Mesothelial cell of epicardium (in vitro differentiated cells): ENCODE results near the gene TMEFF2. TPM values are rescaled to one million over a fixed set of nuclear protein-coding genes. Genes with fewer than 3 reads are reported as not detected.

ENCODE experiments used
- DNase-seq, 2 experiments: peaks; one replicate each; pipeline ENCODE4 v3.0.0; 2021; ENCODE audit warnings: low spot score in 2 of 2; ENCODE audit not compliant: unreplicated experiment in 2 of 2
- H3K27ac Mint-ChIP-seq: 2 replicates; pipeline ENCODE4 v1.8.0; 2021; ENCODE audit warnings: mixed read lengths
- H3K27me3 Mint-ChIP-seq: 2 replicates; pipeline ENCODE4 v1.8.0; 2021; ENCODE audit warnings: low read depth, mixed read lengths
- H3K36me3 Mint-ChIP-seq: 2 replicates; pipeline ENCODE4 v1.8.0; 2021; ENCODE audit warnings: mixed read lengths
- H3K4me1 Mint-ChIP-seq: 2 replicates; pipeline ENCODE4 v1.8.0; 2021; ENCODE audit warnings: mixed read lengths
- H3K4me3 Mint-ChIP-seq: 2 replicates; pipeline ENCODE4 v1.8.0; 2021; ENCODE audit warnings: mild to moderate bottlenecking, moderate library complexity, mixed read lengths
- H3K9me3 Mint-ChIP-seq: 2 replicates; pipeline ENCODE4 v1.8.0; 2021; ENCODE audit warnings: mixed read lengths
- CTCF ChIP-seq: fragments of 200-600 bp; sonication (generic); IDR thresholded peaks from one replicate; pipeline ENCODE4 v1.5.0; 2021; ENCODE audit warnings: antibody characterized with exemption; ENCODE audit not compliant: unreplicated experiment
- total RNA-seq: library from RNA; stranded (reverse); gene quantifications from 3 replicates; pipeline ENCODE4 v1.2.1, GENCODE V29; 2021

The TMEFF2 gene
- total RNA-seq, 1 donor from 2014 or later = 18.1 TPM

DNA sequence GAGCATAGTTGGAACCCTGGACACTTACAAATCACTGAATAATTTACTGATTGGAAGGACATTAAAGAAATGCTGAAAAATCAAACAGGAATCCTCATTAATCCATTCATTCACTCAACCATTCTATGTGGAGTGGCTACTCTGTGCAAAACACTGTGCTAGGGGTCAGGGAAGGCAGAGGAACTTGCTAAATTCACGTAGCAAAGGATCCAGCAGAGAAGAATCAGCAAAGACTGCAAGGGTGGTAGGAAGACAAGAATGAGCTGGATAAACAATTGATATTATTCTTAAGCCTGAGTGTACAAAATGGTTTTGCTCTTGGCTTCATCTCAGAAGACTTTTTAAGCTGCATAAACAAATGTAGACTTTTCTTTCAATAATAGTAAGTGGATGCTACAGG is 183.5 kb downstream of the TMEFF2 start:
- Mint-ChIP-seq H3K4me1 (peaks cover 26% of the 10 kb centered on the region), H3K9me3 (no peaks in the 10 kb centered on the region), H3K27ac (no peak overlapping the region), H3K36me3 (no peaks in the 10 kb centered on the region), H3K4me3 (no peak overlapping the region), H3K27me3 (no peaks in the 10 kb centered on the region)
- no peak for DNase-seq
- TF ChIP-seq CTCF = no peak

DNA sequence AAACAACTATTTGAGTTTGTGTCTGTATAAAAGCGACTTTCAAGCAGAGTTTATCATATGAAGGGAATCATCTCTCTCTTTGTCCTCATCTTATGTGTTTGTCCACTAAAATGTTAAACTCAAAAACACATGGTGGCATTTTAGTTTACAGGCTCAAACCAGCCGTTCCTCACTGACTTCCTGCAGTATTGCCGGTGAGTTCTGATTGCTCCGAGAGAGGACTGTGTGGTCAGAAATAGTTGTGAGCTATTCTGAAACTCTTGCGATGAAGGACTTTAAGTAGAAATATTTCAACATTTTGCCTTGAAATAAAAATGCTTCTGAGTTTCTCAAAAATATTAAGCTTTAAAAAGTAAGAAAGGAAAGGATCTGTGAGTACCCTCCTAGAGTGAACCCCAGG is 184.7 kb downstream of the TMEFF2 start:
- H3K4me1 Mint-ChIP-seq = peaks cover 37% of the 10 kb centered on the region
- H3K4me3 Mint-ChIP-seq = no peak overlapping the region
- no peaks in the 10 kb centered on the region for H3K27me3 Mint-ChIP-seq
- no peak for DNase-seq
- no peak overlapping the region for H3K27ac Mint-ChIP-seq
- no peak for TF ChIP-seq CTCF
- H3K36me3 Mint-ChIP-seq = no peaks in the 10 kb centered on the region
- no peaks in the 10 kb centered on the region for H3K9me3 Mint-ChIP-seq

DNA sequence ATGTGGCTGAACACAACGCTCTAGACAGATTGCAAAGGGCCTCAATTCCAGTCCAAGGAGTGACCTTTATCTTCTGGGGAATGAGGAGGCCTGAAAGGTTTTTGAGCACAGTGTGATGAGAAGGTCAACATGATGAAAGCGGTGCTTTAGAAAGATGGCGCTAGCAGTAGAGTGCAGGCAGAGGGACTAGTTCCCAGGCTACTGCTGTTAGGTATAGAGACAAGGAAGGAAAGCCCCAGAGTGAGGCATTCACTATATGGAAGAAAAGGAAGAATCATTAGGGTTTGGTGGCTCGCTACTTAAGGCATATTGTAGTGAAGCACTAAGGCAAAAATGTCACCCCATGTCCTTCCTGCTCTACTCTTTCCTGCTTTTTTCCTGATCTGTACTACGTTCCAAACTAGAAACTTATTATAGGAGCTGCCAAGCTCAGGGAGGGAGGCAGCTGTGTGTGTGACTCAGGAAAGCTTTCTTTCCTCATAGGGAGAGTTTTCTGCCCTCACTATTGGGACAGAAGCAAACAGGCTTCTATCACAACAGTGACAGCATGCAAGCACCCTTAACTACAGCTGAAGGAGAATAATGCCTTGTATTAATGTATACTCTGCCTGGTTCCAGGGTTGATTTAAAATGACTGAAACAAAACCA is 187.0 kb downstream of the TMEFF2 start:
- Mint-ChIP-seq H3K4me3 (no peak overlapping the region), H3K27me3 (no peaks in the 10 kb centered on the region), H3K4me1 (peaks cover 43% of the 10 kb centered on the region), H3K9me3 (no peaks in the 10 kb centered on the region), H3K27ac (no peak overlapping the region), H3K36me3 (no peaks in the 10 kb centered on the region)
- TF ChIP-seq CTCF = no peak
- DNase-seq = no peak

DNA sequence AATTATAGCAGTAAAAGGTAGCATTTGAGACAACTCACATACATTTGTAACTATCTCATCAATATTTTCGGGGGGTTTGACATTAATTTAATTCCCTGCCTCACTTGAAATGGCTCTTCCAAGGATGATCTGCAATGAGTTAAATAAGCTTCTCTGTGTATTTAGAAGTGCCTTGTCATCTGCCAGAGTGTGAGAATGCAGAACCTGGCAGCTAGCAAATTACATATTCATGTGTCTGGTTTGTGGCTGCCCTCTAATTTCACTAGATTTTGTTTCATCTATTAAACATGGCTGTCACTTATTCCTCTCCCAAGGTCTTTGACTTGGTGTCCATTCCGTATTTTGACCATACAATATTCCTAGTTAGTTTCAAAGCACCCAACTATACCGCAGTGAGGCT is 189.5 kb downstream of the TMEFF2 start:
- Mint-ChIP-seq H3K27me3 (no peaks in the 10 kb centered on the region), H3K4me3 (no peak overlapping the region), H3K4me1 (peaks cover 39% of the 10 kb centered on the region), H3K27ac (peak overlapping the region; percentile 66), H3K9me3 (no peaks in the 10 kb centered on the region), H3K36me3 (no peaks in the 10 kb centered on the region)
- TF ChIP-seq CTCF = no peak
- no peak for DNase-seq

GRCh38 chr2:192004188-192004963 is 190.4 kb downstream of the TMEFF2 start:
- Mint-ChIP-seq H3K4me1 (peaks cover 40% of the 10 kb centered on the region), H3K4me3 (no peak overlapping the region), H3K27ac (no peak overlapping the region), H3K27me3 (no peaks in the 10 kb centered on the region), H3K36me3 (no peaks in the 10 kb centered on the region), H3K9me3 (no peaks in the 10 kb centered on the region)
- no peak for TF ChIP-seq CTCF
- DNase-seq = no peak
